8988T (cell line): Measurements from ENCODE around the gene SH2D1A.
"Not testable (repeated sequence)": the region's sequence is repeated elsewhere in the genome, so short reads cannot be mapped to it uniquely, and the experiment has no call there.

Experiments used
- DNase-seq: peaks from one replicate; pipeline ENCODE4 v3.0.0; 2011

The SH2D1A gene

GRCh38 chrX:124346117-124346876 lies at the start of gene SH2D1A:
Gene SH2D1A, plus strand, starts transcription at chrX:124346563. Its CDS starts 80 bp downstream, at chrX:124346643.
- no peak for DNase-seq

- DNase-seq, result not testable (repeated sequence)
Measured at GRCh38 chrX:124299323-124299722, 47.0 kb upstream of the SH2D1A start.

GRCh38 chrX:124300405-124300804 lies 46.0 kb upstream of the SH2D1A start:
- no peak for DNase-seq

GRCh38 chrX:124307253-124307907 lies 39.0 kb upstream of the SH2D1A start:
- DNase-seq, result no peak

GRCh38 chrX:124325732-124326131 lies 20.6 kb upstream of the SH2D1A start:
- no peak for DNase-seq

- no peak for DNase-seq
Measured at GRCh38 chrX:124328765-124329164, 17.6 kb upstream of the SH2D1A start.

DNA sequence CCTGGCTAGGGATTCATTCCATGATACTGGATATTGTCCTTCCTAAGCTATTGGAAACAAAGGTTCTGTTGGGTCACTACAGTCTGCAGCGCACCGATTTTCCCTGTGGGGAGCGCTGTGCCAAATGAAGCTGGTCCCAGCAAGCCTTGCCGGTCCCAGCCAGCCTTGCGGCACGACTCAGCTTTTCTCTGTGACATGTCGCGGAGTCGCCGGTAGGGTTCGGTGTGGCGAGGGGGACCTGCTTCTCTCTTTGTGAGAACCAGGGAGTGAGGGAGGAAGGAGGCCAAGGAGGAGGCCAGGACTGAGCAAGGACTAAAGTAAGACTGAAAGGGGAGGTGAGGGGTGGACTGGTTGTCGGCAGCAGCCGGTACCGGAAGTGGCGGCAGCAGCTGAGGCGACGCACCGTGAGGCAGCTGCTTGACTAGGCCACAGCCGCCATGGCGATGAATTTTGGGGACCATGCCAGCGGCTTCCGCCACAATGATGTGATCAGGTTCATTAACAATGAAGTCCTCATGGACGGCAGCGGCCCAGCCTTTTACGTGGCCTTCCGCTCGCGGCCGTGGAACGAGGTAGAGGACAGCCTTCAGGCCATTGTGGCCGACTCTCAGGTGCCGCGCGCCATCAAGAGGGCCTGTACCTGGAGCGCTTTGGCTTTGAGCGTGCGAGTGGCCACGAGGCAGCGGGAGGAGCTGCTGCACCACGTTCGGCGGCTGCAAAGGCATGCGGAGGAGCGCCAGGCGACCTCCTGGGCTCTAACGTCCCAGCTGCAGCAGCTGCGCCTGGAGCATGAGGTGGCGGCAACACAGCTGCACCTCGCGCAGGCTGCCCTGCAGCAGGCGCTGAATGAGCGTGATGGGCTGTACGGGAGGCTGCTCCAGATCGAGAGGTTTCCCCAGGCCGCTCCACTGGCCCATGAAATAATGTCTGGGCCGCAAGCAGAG lies 13.6 kb upstream of the SH2D1A start, which contains the start of gene TEX13D:
TEX13D (plus strand) TSS at position 180 of the 944 bp plus-strand sequence; CDS start at position 438, 258 bp downstream.
- DNase-seq, result no peak

DNA sequence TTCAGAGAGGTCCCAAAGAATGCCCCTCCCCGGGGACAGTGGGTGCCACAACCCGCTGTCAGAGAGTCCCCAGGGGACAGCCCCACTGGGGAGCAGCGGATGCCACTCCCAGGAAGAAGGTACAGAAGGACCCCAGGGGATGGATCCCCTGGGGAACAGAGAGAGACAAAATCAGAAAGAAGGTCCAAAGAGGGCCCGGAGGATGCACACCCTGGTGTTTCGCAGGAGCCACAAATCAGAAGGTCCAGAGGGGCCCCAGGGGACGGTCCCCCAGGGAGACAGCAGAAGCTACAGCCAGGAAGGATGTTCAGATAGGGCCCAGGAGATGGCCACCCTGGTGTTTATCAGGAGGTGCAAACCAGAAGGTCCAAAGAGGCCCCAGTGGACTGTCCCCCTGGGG lies 12.5 kb upstream of the SH2D1A start:
- DNase-seq, result no peak

DNA sequence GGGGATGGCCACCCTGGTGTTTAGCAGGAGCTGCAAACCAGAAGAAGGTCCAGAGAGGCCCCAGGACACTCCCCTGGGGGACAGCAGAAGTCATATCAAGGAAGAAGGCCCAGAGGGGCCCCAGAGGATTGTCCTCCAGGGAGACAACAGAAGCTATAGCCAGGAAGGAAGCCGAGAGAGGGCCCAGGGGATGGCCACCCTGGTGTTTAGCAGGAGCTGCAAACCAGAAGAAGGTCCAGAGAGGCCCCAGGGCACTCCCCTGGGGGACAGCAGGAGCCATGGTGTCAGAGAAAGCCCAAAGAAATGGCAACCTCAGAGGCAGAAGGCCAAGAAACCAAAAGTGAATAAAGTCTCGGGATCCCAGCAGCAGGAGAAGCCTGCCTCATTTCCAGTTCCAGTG lies 11.8 kb upstream of the SH2D1A start:
- DNase-seq, result not testable (repeated sequence)

GRCh38 chrX:124335598-124335997 lies 10.8 kb upstream of the SH2D1A start:
- no peak for DNase-seq

GRCh38 chrX:124337916-124338315 lies 8.4 kb upstream of the SH2D1A start:
- DNase-seq, result no peak

DNA sequence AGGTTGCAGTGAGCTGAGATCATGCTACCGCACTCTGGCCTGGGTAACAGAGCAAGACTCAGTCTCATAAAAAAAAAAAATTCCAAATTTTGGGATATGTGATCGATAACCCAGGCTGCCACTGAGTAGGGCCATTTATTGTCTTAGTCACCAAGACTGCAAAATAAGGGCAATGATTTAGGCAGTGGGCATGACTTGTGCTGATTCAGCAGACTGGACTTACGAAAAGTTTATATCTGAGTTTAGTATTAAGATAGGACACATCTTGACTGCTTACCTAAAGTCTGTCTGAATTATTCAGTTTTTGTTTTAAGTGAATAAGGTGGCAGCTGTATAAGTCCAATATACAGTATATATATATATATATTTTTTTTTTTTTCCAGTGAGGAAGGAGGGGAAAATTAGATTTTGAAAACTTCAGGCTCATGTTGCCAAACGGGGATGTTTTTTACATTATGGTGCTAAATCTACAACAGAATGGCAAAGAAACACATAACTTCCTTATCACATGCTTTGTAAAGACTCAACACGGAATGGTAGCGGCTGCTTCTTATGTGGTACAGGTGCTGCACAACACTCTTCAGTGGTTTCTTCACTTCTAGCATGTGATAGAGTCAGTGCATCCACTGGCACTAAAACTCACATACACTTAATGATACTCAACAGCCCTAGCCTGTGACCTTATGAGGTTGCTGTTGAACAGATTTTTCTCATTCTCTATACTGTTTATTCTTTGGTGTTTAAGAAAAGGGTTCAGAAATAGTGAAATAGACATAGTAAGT lies 7.4 kb upstream of the SH2D1A start:
- DNase-seq, result no peak

DNA sequence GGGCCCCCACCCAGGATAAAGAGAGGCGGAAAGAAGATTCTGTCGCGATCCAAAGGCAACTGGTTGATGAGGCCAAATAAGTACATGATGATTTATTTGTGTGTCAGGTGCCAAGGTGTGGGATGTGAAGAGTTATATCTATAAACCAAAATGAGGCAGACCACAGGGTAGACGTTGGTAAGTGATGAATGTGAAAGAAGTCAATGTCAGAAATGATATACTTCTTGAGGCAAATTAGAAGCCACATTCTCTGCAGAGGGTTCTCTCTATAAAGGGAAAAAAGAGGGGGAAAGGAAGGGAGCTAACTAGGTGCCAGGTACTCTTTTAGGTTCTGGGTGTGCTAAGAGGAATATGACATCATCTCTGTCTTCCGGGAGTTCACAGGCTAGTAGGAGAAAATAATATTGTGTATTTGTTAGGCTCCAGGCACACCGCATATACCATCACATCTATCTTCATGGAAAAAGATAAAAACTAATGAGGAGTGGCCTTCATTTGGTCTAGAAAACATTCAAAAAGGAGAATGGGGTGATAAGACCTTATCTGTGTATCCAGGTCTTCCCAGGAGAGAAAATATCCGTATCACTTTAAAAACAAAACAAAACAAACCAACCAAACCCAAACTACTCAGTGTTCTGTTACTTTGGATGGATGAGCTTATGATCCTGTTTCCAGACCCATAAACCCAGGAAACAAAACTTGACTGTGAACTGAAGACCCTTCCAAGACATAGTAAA lies 4.8 kb upstream of the SH2D1A start:
- no peak for DNase-seq

GRCh38 chrX:124342174-124342867 lies 4.0 kb upstream of the SH2D1A start:
- no peak for DNase-seq

GRCh38 chrX:124343016-124343415 lies 3.3 kb upstream of the SH2D1A start:
- no peak for DNase-seq

GRCh38 chrX:124344246-124344645 lies 2.1 kb upstream of the SH2D1A start:
- no peak for DNase-seq

DNA sequence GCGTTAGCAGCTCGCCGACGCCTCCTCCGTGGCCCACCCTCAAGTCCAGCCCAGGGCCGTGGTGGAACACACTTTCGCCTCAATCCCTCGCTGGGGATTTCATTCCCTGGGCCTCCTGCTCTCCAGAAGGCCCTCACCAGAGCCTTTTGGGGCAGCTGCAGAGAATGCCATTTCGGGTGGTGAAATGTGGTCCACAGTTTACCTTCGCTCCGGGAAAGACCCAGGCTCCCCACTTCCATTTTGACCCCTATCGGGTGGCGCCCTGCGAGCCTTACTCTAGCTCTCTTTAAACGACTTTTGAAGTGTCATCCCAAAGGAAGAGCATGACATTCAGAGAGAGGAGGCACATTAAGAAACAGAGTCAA lies 496 bp downstream of the SH2D1A start:
- no peak for DNase-seq

GRCh38 chrX:124347242-124347641 lies 879 bp downstream of the SH2D1A start:
- no peak for DNase-seq

DNA sequence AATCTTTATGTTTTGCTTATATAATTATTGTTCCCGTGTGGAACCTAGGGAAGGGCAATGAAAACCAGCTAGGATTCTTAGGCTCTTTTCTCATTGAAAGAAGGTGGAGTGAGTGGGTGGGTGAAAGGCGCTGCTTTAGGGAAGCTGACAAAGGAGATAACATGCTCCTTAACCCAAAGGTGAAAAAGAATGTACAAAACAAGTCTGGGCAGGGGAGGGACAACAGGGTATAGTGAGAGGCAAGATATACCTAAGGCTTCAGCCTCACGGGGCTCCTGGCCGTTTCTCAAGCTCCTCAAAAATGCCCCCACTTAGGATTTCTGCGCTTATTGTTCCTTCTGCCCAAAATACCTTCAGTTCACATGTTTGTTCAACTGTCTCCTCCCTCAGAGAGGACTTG lies 1.8 kb downstream of the SH2D1A start:
- DNase-seq, result no peak

GRCh38 chrX:124348885-124349453 lies 2.6 kb downstream of the SH2D1A start:
- DNase-seq, result no peak

- no peak for DNase-seq
Measured at GRCh38 chrX:124354648-124355047, 8.3 kb downstream of the SH2D1A start.
